SK-N-MC (cell line): ENCODE data around the gene S100A7.

Source experiments
- EZH2 ChIP-seq: fragments of 200-600 bp; sonication (generic); IDR thresholded peaks from one replicate; pipeline ENCODE4 v1.6.1; 2017; ENCODE audit warnings: antibody characterized with exemption
- FOXP2 ChIP-seq: optimal IDR thresholded peaks from 2 replicates; pipeline ENCODE3; 2011; ENCODE audit warnings: mild to moderate bottlenecking, moderate library complexity; ENCODE audit not compliant: insufficient read depth; ENCODE audit errors: extremely low read length, control extremely low read depth
- POLR2AphosphoS5 ChIP-seq: IDR thresholded peaks from 2 replicates; pipeline ENCODE4 v1.6.1; 2012; ENCODE audit warnings: mild to moderate bottlenecking, low read depth, low read length, borderline replicate concordance

GRCh38 chr1:153478047-153478691 lies 17.7 kb upstream of the S100A7 start:
- no peak for TF ChIP-seq POLR2AphosphoS5
- no peak for TF ChIP-seq EZH2
- no peak for TF ChIP-seq FOXP2
